Parathyroid adenoma (tissue), 2 donors: ENCODE data around the gene NKD1.

Experiments used
- H2AFZ ChIP-seq: fragments of 300-600 bp; sonication (generic); one replicate; pipeline ENCODE4 v1.7.0; 2017; ENCODE audit warnings: antibody characterized with exemption, mild to moderate bottlenecking
- H3K27ac ChIP-seq: fragments of 300-600 bp; sonication (generic); one replicate; pipeline ENCODE4 v1.7.0; 2017
- H3K27me3 ChIP-seq: fragments of 300-600 bp; sonication (generic); one replicate; pipeline ENCODE4 v1.7.0; 2017; ENCODE audit warnings: low read length; ENCODE audit not compliant: control insufficient read depth, insufficient read depth
- H3K36me3 ChIP-seq: fragments of 300-600 bp; sonication (generic); one replicate; pipeline ENCODE4 v1.7.0; 2017; ENCODE audit warnings: low read length; ENCODE audit not compliant: control insufficient read depth, insufficient read depth
- H3K4me1 ChIP-seq: fragments of 300-600 bp; sonication (generic); one replicate; pipeline ENCODE4 v1.7.0; 2017; ENCODE audit warnings: control low read depth
- H3K4me2 ChIP-seq: fragments of 300-600 bp; sonication (generic); one replicate; pipeline ENCODE4 v1.7.0; 2017; ENCODE audit warnings: low read length
- H3K4me3 ChIP-seq: fragments of 300-600 bp; sonication (generic); one replicate; pipeline ENCODE4 v1.7.0; 2017; ENCODE audit warnings: low read depth, low read length
- H3K79me2 ChIP-seq: fragments of 300-600 bp; sonication (generic); one replicate; pipeline ENCODE4 v1.7.0; 2017; ENCODE audit warnings: control low read depth
- H3K9ac ChIP-seq: fragments of 300-600 bp; sonication (generic); one replicate; pipeline ENCODE4 v1.7.0; 2017; ENCODE audit warnings: mild to moderate bottlenecking
- H3K9me3 ChIP-seq: fragments of 300-600 bp; sonication (generic); one replicate; pipeline ENCODE4 v1.7.0; 2017; ENCODE audit warnings: low read length; ENCODE audit not compliant: control insufficient read depth
- CTCF ChIP-seq: fragments of 300-600 bp; sonication (generic); IDR thresholded peaks from one replicate; pipeline ENCODE4 v1.7.0; 2017; ENCODE audit warnings: antibody characterized with exemption, mild to moderate bottlenecking
- donor health status: primary hyperparathyroidism.

NKD1 gene

GRCh38 chr16:50620646-50621451, 72.7 kb downstream of the NKD1 start:
- Histone ChIP-seq H3K4me3 (no peak overlapping the region), H3K27ac (no peak overlapping the region), H3K79me2 (no peaks in the 10 kb centered on the region), H2AFZ (no peak overlapping the region), H3K9ac (no peak overlapping the region), H3K27me3 (no peaks in the 10 kb centered on the region), H3K4me2 (no peak overlapping the region), H3K9me3 (no peaks in the 10 kb centered on the region), H3K4me1 (no peaks in the 10 kb centered on the region), H3K36me3 (no peaks in the 10 kb centered on the region)
- no peak for TF ChIP-seq CTCF

GRCh38 chr16:50621452-50621792, 73.2 kb downstream of the NKD1 start:
- H3K4me2 ChIP-seq, result no peak overlapping the region
- TF ChIP-seq CTCF, result no peak
- no peaks in the 10 kb centered on the region for H3K4me1 ChIP-seq

GRCh38 chr16:50622029-50622428, 73.8 kb downstream of the NKD1 start:
- H3K36me3 ChIP-seq, result no peaks in the 10 kb centered on the region
- no peak overlapping the region for H3K9ac ChIP-seq
- H2AFZ ChIP-seq, result no peak overlapping the region
- no peak overlapping the region for H3K27ac ChIP-seq
- H3K9me3 ChIP-seq, result no peaks in the 10 kb centered on the region
- H3K79me2 ChIP-seq, result no peaks in the 10 kb centered on the region
- no peak for TF ChIP-seq CTCF
- no peak overlapping the region for H3K4me3 ChIP-seq
- H3K4me2 ChIP-seq, result no peak overlapping the region
- H3K27me3 ChIP-seq, result no peaks in the 10 kb centered on the region
- no peaks in the 10 kb centered on the region for H3K4me1 ChIP-seq

More at GRCh38 chr16:50621452-50621792, 73.2 kb downstream of the NKD1 start:
- Histone ChIP-seq H3K27me3 (no peaks in the 10 kb centered on the region), H3K36me3 (no peaks in the 10 kb centered on the region), H3K9me3 (no peaks in the 10 kb centered on the region), H3K9ac (no peak overlapping the region), H3K79me2 (no peaks in the 10 kb centered on the region), H3K27ac (no peak overlapping the region), H2AFZ (no peak overlapping the region), H3K4me3 (no peak overlapping the region)

- Histone ChIP-seq H3K27me3 (no peaks in the 10 kb centered on the region), H3K79me2 (no peaks in the 10 kb centered on the region), H3K4me1 (no peaks in the 10 kb centered on the region), H2AFZ (no peak overlapping the region), H3K4me3 (no peak overlapping the region), H3K4me2 (no peak overlapping the region), H3K27ac (no peak overlapping the region), H3K36me3 (no peaks in the 10 kb centered on the region), H3K9me3 (no peaks in the 10 kb centered on the region), H3K9ac (no peak overlapping the region)
- no peak for TF ChIP-seq CTCF
These were observed 74.6 kb downstream of the NKD1 start for GRCh38 chr16:50622643-50623369.
